Measurements from ENCODE around the gene ZRANB3.

ZRANB3 gene

DNA sequence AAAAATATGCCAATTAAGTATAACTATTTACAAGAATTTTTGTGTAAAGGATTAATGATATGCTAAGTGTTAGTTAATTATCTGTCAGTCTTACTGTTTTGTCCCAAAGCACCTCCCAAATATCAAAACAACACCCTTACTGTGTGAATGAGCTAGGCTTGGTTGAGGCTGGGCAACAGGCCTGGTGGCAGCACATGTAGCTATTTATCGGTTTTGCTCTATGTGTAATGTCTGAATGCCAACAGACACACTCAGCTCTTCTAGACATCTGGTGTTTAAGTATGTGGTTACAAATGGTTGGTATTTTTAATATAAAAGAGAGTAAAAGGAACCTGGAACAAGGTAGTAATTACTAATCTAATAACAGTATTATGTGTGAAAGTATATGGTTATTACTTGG, 303.6 kb downstream of the ZRANB3 start (continued):
- TF ChIP-seq, protein P1, sequence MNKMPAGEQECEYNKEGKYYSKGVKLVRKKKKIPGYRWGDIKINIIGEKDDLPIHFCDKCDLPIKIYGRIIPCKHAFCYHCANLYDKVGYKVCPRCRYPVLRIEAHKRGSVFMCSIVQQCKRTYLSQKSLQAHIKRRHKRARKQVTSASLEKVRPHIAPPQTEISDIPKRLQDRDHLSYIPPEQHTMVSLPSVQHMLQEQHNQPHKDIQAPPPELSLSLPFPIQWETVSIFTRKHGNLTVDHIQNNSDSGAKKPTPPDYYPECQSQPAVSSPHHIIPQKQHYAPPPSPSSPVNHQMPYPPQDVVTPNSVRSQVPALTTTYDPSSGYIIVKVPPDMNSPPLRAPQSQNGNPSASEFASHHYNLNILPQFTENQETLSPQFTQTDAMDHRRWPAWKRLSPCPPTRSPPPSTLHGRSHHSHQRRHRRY (tag by site-specific recombination; IDR thresholded peaks at IDR 0.05), result no peak

DNA sequence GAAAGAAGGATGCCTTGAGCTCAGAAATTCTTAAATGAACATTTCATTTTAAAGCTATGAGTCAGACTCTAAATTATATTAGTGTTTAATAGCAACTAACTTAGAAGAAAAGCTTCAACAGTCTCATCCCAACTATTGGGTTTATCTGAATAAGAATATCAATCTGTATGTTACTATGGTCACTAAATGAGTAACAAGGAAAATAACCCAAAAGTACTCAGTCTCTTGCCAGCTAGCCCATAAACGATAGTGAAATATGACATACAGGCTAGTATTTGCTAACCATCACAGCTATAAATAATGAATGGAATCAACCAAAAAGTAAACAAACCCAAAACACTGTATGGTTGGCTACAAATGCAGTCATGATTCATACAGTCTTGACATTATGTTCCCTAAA, 304.1 kb downstream of the ZRANB3 start:
- Histone ChIP-seq H3K4me3 (ENCODE audit: low read depth, low read length) (no peak overlapping the region), H3K9me3 (ENCODE audit: control insufficient read depth, insufficient read depth, low read depth, low read length) (no peaks in the 10 kb centered on the region), H3K4me1 (ENCODE audit: control insufficient read depth, insufficient read depth, low read length) (no peaks in the 10 kb centered on the region), H3K27ac (ENCODE audit: extremely low read depth, low read depth, low read length) (no peak overlapping the region), H3K36me3 (ENCODE audit: control insufficient read depth in 2 of 2, insufficient read depth in 1 of 2, low read length in 2 of 2) (peaks cover 0 to 4% of the 10 kb centered on the region in 2 experiments; a peak in 1 of 3 replicates)
- ChIA-PET CTCF (no interaction called here), POLR2A (no interaction called here)
- no peak for TF ChIP-seq REPIN1 (tag by site-specific recombination; IDR thresholded peaks at IDR 0.05; ENCODE audit: low read depth)
- TF ChIP-seq, protein P2, sequence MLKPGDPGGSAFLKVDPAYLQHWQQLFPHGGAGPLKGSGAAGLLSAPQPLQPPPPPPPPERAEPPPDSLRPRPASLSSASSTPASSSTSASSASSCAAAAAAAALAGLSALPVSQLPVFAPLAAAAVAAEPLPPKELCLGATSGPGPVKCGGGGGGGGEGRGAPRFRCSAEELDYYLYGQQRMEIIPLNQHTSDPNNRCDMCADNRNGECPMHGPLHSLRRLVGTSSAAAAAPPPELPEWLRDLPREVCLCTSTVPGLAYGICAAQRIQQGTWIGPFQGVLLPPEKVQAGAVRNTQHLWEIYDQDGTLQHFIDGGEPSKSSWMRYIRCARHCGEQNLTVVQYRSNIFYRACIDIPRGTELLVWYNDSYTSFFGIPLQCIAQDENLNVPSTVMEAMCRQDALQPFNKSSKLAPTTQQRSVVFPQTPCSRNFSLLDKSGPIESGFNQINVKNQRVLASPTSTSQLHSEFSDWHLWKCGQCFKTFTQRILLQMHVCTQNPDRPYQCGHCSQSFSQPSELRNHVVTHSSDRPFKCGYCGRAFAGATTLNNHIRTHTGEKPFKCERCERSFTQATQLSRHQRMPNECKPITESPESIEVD (tag by site-specific recombination; IDR thresholded peaks at IDR 0.05), result no peak
- no peak for TF ChIP-seq ZNF138 (tag by site-specific recombination; IDR thresholded peaks at IDR 0.05; ENCODE audit: borderline replicate concordance)
- TF ChIP-seq ZNF747 (tag by site-specific recombination; IDR thresholded peaks at IDR 0.05), result no peak
- TF ChIP-seq, protein P3, sequence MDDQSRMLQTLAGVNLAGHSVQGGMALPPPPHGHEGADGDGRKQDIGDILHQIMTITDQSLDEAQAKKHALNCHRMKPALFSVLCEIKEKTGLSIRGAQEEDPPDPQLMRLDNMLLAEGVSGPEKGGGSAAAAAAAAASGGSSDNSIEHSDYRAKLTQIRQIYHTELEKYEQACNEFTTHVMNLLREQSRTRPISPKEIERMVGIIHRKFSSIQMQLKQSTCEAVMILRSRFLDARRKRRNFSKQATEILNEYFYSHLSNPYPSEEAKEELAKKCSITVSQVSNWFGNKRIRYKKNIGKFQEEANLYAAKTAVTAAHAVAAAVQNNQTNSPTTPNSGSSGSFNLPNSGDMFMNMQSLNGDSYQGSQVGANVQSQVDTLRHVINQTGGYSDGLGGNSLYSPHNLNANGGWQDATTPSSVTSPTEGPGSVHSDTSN (CRISPR knock-in tag; IDR thresholded peaks at IDR 0.05), result no peak
- TF ChIP-seq, protein P4, sequence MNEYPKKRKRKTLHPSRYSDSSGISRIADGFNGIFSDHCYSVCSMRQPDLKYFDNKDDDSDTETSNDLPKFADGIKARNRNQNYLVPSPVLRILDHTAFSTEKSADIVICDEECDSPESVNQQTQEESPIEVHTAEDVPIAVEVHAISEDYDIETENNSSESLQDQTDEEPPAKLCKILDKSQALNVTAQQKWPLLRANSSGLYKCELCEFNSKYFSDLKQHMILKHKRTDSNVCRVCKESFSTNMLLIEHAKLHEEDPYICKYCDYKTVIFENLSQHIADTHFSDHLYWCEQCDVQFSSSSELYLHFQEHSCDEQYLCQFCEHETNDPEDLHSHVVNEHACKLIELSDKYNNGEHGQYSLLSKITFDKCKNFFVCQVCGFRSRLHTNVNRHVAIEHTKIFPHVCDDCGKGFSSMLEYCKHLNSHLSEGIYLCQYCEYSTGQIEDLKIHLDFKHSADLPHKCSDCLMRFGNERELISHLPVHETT (tag by site-specific recombination; IDR thresholded peaks at IDR 0.05), result no peak
- TF ChIP-seq, protein P5, sequence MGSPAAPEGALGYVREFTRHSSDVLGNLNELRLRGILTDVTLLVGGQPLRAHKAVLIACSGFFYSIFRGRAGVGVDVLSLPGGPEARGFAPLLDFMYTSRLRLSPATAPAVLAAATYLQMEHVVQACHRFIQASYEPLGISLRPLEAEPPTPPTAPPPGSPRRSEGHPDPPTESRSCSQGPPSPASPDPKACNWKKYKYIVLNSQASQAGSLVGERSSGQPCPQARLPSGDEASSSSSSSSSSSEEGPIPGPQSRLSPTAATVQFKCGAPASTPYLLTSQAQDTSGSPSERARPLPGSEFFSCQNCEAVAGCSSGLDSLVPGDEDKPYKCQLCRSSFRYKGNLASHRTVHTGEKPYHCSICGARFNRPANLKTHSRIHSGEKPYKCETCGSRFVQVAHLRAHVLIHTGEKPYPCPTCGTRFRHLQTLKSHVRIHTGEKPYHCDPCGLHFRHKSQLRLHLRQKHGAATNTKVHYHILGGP (tag by site-specific recombination; IDR thresholded peaks at IDR 0.05), result no peak
- TF ChIP-seq ZNF366 (tag by site-specific recombination; conservative IDR thresholded peaks at IDR 0.05), result no peak
- no peak for TF ChIP-seq ZNF274 (IDR thresholded peaks at IDR 0.05; ENCODE audit: low read length)
- TF ChIP-seq ZNF274 (tag by site-specific recombination; IDR thresholded peaks at IDR 0.05; ENCODE audit: borderline replicate concordance), result no peak
- TF ChIP-seq ZNF560 (tag by site-specific recombination; IDR thresholded peaks at IDR 0.05; ENCODE audit: borderline replicate concordance), result no peak
- TF ChIP-seq, protein P6, sequence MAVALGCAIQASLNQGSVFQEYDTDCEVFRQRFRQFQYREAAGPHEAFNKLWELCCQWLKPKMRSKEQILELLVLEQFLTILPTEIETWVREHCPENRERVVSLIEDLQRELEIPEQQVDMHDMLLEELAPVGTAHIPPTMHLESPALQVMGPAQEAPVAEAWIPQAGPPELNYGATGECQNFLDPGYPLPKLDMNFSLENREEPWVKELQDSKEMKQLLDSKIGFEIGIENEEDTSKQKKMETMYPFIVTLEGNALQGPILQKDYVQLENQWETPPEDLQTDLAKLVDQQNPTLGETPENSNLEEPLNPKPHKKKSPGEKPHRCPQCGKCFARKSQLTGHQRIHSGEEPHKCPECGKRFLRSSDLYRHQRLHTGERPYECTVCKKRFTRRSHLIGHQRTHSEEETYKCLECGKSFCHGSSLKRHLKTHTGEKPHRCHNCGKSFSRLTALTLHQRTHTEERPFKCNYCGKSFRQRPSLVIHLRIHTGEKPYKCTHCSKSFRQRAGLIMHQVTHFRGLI (tag by site-specific recombination; IDR thresholded peaks at IDR 0.05), result no peak
- TF ChIP-seq ZNF335 (tag by site-specific recombination; conservative IDR thresholded peaks at IDR 0.05), result no peak
- no peak for TF ChIP-seq ZNF404 (tag by site-specific recombination; IDR thresholded peaks at IDR 0.05)
- no peak for TF ChIP-seq RBAK (tag by site-specific recombination; IDR thresholded peaks at IDR 0.05)
- TF ChIP-seq ZNF19 (tag by site-specific recombination; IDR thresholded peaks at IDR 0.05; ENCODE audit: low read depth), result no peak
- TF ChIP-seq, protein P7, sequence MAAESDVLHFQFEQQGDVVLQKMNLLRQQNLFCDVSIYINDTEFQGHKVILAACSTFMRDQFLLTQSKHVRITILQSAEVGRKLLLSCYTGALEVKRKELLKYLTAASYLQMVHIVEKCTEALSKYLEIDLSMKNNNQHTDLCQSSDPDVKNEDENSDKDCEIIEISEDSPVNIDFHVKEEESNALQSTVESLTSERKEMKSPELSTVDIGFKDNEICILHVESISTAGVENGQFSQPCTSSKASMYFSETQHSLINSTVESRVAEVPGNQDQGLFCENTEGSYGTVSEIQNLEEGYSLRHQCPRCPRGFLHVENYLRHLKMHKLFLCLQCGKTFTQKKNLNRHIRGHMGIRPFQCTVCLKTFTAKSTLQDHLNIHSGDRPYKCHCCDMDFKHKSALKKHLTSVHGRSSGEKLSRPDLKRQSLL (tag by site-specific recombination; IDR thresholded peaks at IDR 0.05), result no peak
